Measurements from ENCODE around the gene PDIA5.

DNA sequence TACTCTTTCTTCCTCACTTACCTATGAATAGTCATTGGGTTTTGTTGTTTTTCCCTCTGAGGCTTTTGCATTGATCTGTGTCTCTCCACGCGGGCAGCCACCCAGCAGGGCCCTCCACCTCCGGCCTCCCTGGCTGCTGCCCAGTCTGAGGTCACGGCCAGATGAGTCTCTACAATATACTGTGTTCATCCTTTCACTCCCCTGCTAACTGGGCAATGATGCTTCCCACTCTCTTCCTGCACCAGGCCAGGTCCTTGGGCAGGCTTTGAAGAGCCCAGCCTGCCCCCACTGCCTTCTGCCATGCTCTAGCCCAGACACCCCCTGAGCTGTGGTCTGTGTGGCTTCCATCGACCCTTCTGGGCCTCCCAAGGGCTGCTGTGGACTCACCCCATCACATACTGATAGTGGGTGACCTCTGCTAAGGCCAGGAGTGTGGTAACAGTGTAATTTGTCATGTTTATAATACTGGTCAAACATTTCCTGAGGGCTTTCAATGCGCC is 18.0 kb downstream of the PDIA5 start:
- TF ChIP-seq POLR2AphosphoS5 (IDR thresholded peaks at IDR 0.05; ENCODE audit: low read depth, low read length), result no peak
- TF ChIP-seq TAF1 (IDR thresholded peaks at IDR 0.05; ENCODE audit: borderline replicate concordance, insufficient read depth, low read length), result no peak
- TF ChIP-seq, protein P1, sequence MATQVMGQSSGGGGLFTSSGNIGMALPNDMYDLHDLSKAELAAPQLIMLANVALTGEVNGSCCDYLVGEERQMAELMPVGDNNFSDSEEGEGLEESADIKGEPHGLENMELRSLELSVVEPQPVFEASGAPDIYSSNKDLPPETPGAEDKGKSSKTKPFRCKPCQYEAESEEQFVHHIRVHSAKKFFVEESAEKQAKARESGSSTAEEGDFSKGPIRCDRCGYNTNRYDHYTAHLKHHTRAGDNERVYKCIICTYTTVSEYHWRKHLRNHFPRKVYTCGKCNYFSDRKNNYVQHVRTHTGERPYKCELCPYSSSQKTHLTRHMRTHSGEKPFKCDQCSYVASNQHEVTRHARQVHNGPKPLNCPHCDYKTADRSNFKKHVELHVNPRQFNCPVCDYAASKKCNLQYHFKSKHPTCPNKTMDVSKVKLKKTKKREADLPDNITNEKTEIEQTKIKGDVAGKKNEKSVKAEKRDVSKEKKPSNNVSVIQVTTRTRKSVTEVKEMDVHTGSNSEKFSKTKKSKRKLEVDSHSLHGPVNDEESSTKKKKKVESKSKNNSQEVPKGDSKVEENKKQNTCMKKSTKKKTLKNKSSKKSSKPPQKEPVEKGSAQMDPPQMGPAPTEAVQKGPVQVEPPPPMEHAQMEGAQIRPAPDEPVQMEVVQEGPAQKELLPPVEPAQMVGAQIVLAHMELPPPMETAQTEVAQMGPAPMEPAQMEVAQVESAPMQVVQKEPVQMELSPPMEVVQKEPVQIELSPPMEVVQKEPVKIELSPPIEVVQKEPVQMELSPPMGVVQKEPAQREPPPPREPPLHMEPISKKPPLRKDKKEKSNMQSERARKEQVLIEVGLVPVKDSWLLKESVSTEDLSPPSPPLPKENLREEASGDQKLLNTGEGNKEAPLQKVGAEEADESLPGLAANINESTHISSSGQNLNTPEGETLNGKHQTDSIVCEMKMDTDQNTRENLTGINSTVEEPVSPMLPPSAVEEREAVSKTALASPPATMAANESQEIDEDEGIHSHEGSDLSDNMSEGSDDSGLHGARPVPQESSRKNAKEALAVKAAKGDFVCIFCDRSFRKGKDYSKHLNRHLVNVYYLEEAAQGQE (IDR thresholded peaks at IDR 0.05; ENCODE audit: insufficient read depth in 1 of 2, low read depth in 2 of 2, low read length in 2 of 2), result no peak
- no peak for TF ChIP-seq SIN3A (IDR thresholded peaks at IDR 0.05; ENCODE audit: borderline replicate concordance, insufficient read depth, low read length)
- TF ChIP-seq FOXP2 (optimal IDR thresholded peaks at IDR 0.05; ENCODE audit: borderline replicate concordance, extremely low read depth, extremely low read length, insufficient read depth), result no peak
